ENCODE measurements around the gene FCRL5. TPM values are rescaled to one million over a fixed set of nuclear protein-coding genes. Genes with fewer than 3 reads are reported as not detected.

FCRL5 gene
- total and polyA plus RNA-seq, 2 experiments from 2014 or later: not detected

DNA sequence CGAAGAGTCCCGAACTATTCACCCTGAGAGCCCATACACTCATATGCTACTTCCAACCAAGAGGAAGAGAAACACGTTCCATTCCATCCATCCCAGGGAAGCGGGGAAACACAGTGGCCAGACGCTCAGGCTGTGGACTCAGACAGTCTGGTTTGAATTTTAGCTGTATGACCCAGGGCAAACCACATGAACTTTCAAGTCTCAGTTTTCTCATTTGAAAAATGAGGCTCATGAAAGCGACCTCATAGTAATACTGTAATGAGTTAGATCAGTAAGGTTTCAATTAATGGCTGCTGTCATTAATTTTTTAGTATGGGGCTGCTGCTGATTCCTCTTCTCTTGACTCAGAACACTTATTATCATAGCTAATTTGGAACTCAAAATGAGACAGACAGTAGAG lies 44.1 kb upstream of the FCRL5 start:
- Histone ChIP-seq H3K79me2 (no peaks in the 10 kb centered on the region), H3K9me2 (replicated peaks; ENCODE audit: insufficient read depth) (no peaks in the 10 kb centered on the region), H3K9me3 (ENCODE audit: low read depth) (no peaks in the 10 kb centered on the region), H3K4me3 (no peak overlapping the region), H3K4me2 (no peak overlapping the region), H4K20me1 (ENCODE audit: insufficient read depth, poor library complexity, severe bottlenecking) (no peaks in the 10 kb centered on the region), H3K4me1 (ENCODE audit: insufficient read depth) (no peaks in the 10 kb centered on the region), H3K27ac (no peak overlapping the region), H2AFZ (no peak overlapping the region), H3K36me3 (replicated peaks; ENCODE audit: insufficient read depth, low read depth) (no peaks in the 10 kb centered on the region), H3K27me3 (no peaks in the 10 kb centered on the region)
- WGBS (ENCODE audit: low lambda C conversion rate, missing lambda C conversion rate): 76% methylated on average over 6 of the region's 6 CpGs
- DNase-seq (ENCODE audit: low spot score): no peak
- TF ChIP-seq EZH2phosphoT487 (IDR thresholded peaks at IDR 0.05; ENCODE audit: low read depth, severe bottlenecking, unreplicated experiment) (no peak), EZH2 (IDR thresholded peaks at IDR 0.05; ENCODE audit: borderline replicate concordance) (no peak)
- TF ChIP-seq, protein P1, sequence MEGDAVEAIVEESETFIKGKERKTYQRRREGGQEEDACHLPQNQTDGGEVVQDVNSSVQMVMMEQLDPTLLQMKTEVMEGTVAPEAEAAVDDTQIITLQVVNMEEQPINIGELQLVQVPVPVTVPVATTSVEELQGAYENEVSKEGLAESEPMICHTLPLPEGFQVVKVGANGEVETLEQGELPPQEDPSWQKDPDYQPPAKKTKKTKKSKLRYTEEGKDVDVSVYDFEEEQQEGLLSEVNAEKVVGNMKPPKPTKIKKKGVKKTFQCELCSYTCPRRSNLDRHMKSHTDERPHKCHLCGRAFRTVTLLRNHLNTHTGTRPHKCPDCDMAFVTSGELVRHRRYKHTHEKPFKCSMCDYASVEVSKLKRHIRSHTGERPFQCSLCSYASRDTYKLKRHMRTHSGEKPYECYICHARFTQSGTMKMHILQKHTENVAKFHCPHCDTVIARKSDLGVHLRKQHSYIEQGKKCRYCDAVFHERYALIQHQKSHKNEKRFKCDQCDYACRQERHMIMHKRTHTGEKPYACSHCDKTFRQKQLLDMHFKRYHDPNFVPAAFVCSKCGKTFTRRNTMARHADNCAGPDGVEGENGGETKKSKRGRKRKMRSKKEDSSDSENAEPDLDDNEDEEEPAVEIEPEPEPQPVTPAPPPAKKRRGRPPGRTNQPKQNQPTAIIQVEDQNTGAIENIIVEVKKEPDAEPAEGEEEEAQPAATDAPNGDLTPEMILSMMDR (IDR thresholded peaks at IDR 0.05; ENCODE audit: poor library complexity): no peak

DNA sequence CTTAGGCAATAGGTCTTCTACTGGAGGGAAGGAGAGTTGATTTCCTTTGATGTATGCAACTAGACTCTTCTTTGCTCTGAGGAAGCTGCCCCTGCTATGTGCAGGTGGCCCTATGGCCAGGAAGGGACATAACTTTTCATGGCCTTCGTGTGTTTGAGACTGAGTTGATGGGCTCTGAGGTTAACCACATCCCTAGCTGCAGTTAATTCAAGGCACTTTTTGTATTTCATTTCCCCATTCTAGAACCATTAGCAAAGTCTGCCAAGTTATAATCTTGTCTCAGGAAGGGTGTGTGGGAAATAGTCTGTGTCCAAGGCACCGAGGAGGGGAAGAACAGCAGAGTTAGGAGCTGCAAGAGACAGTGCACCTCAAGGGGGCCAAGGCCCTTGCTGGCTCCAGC lies 43.0 kb upstream of the FCRL5 start:
- H4K20me1 ChIP-seq (ENCODE audit: insufficient read depth, poor library complexity, severe bottlenecking): no peaks in the 10 kb centered on the region
- 91% methylated on average over 2 of the region's 2 CpGs for WGBS (ENCODE audit: low lambda C conversion rate, missing lambda C conversion rate)
- H2AFZ ChIP-seq: no peak overlapping the region
- H3K27me3 ChIP-seq: no peaks in the 10 kb centered on the region
- H3K79me2 ChIP-seq: no peaks in the 10 kb centered on the region
- no peaks in the 10 kb centered on the region for H3K9me2 ChIP-seq (replicated peaks; ENCODE audit: insufficient read depth)
- H3K36me3 ChIP-seq (replicated peaks; ENCODE audit: insufficient read depth, low read depth): no peaks in the 10 kb centered on the region
- H3K9me3 ChIP-seq (ENCODE audit: low read depth): no peaks in the 10 kb centered on the region
- TF ChIP-seq, protein P1 (IDR thresholded peaks at IDR 0.05; ENCODE audit: poor library complexity): no peak
- TF ChIP-seq EZH2 (IDR thresholded peaks at IDR 0.05; ENCODE audit: borderline replicate concordance): no peak
- TF ChIP-seq EZH2phosphoT487 (IDR thresholded peaks at IDR 0.05; ENCODE audit: low read depth, severe bottlenecking, unreplicated experiment): no peak
- no peak for DNase-seq (ENCODE audit: low spot score)
- H3K4me2 ChIP-seq: no peak overlapping the region
- H3K4me3 ChIP-seq: no peak overlapping the region
- no peak overlapping the region for H3K27ac ChIP-seq
- H3K4me1 ChIP-seq (ENCODE audit: insufficient read depth): no peaks in the 10 kb centered on the region

DNA sequence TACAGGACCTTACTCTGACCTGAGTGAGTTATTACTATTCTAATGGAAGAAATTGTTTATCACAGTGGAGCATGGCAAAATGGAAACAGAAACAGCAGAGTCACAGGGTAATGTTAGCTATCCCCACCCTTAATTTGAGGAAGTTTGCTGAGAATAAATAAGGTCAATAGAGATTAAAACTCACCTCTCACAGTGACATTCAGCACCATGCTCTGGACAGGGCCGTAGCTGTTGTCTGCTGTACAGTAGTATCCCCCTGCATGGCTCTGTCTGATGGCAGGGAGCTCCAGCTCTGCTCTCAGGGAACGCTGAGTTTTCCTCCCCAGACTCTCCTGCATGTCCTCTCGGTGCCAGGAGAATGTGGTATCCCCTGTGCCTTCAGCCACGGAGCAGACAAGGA lies 33.7 kb upstream of the FCRL5 start:
- H3K4me3 ChIP-seq: no peak overlapping the region
- no peaks in the 10 kb centered on the region for H3K4me1 ChIP-seq (ENCODE audit: insufficient read depth)
- no peaks in the 10 kb centered on the region for H3K9me3 ChIP-seq (ENCODE audit: low read depth)
- WGBS (ENCODE audit: low lambda C conversion rate, missing lambda C conversion rate): 60% methylated on average over 4 of the region's 4 CpGs
- no peaks in the 10 kb centered on the region for H3K36me3 ChIP-seq (replicated peaks; ENCODE audit: insufficient read depth, low read depth)
- no peaks in the 10 kb centered on the region for H4K20me1 ChIP-seq (ENCODE audit: insufficient read depth, poor library complexity, severe bottlenecking)
- H3K27ac ChIP-seq: no peak overlapping the region
- H3K79me2 ChIP-seq: no peaks in the 10 kb centered on the region
- no peak overlapping the region for H3K4me2 ChIP-seq
- no peaks in the 10 kb centered on the region for H3K9me2 ChIP-seq (replicated peaks; ENCODE audit: insufficient read depth)
- H3K27me3 ChIP-seq: peaks cover 14% of the 10 kb centered on the region
- H2AFZ ChIP-seq: no peak overlapping the region
- TF ChIP-seq, protein P1 (IDR thresholded peaks at IDR 0.05; ENCODE audit: poor library complexity): no peak
- TF ChIP-seq EZH2 (IDR thresholded peaks at IDR 0.05; ENCODE audit: borderline replicate concordance) (no peak), EZH2phosphoT487 (IDR thresholded peaks at IDR 0.05; ENCODE audit: low read depth, severe bottlenecking, unreplicated experiment) (no peak)
- DNase-seq (ENCODE audit: low spot score): peak; percentile 18

DNA sequence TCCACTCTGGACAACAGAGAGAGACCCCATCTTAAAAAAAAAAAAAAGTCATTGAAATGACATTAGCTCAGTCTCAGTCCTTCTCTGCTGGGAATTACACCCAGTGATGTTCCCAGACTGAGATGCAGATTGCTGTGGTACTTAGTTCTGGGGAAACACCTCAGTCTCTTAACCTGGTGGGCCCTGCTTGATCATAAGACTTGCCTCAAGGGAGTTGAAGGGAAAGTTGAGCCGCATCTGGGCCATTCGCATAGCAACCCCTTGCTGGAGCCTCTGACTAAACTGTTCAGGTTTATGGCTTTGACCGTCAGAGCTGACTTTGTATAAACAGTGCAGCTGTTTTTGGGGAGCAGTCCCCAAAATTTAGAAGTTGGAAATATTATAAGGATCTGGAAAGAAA lies 32.2 kb upstream of the FCRL5 start:
- peaks cover 14% of the 10 kb centered on the region for H3K27me3 ChIP-seq
- H3K4me1 ChIP-seq (ENCODE audit: insufficient read depth): no peaks in the 10 kb centered on the region
- H3K9me2 ChIP-seq (replicated peaks; ENCODE audit: insufficient read depth): no peaks in the 10 kb centered on the region
- H3K4me2 ChIP-seq: no peak overlapping the region
- no peaks in the 10 kb centered on the region for H3K36me3 ChIP-seq (replicated peaks; ENCODE audit: insufficient read depth, low read depth)
- H3K9me3 ChIP-seq (ENCODE audit: low read depth): no peaks in the 10 kb centered on the region
- H3K4me3 ChIP-seq: no peak overlapping the region
- no peak for DNase-seq (ENCODE audit: low spot score)
- no peaks in the 10 kb centered on the region for H3K79me2 ChIP-seq
- H4K20me1 ChIP-seq (ENCODE audit: insufficient read depth, poor library complexity, severe bottlenecking): no peaks in the 10 kb centered on the region
- no peak overlapping the region for H3K27ac ChIP-seq
- TF ChIP-seq EZH2phosphoT487 (IDR thresholded peaks at IDR 0.05; ENCODE audit: low read depth, severe bottlenecking, unreplicated experiment) (no peak), EZH2 (IDR thresholded peaks at IDR 0.05; ENCODE audit: borderline replicate concordance) (no peak)
- TF ChIP-seq, protein P1 (IDR thresholded peaks at IDR 0.05; ENCODE audit: poor library complexity): no peak
- no peak overlapping the region for H2AFZ ChIP-seq
- WGBS (ENCODE audit: low lambda C conversion rate, missing lambda C conversion rate): 79% methylated on average over 3 of the region's 3 CpGs
